ENCODE results near the gene NLN.

GRCh38 chr5:65771266-65771665 lies 49.3 kb downstream of the NLN start:
- TF ChIP-seq POLR2AphosphoS5 (IDR thresholded peaks at IDR 0.05; ENCODE audit: low read depth, low read length) (no peak), POLR2A (IDR thresholded peaks at IDR 0.05; ENCODE audit: low read depth, low read length) (no peak)

Measured in GM12892 (cell line).